Astrocyte of the spinal cord (primary cell): Measurements from ENCODE around the gene BMAL1.
A peak's percentile ranks its signal among the peaks of the same experiment; 100 is the strongest.

ENCODE experiments used
- DNase-seq: peaks from one replicate; pipeline ENCODE4 v3.0.0; 2011; ENCODE audit warnings: low read depth, low spot score
- H3K4me3 ChIP-seq: 2 replicates; pipeline ENCODE4 v1.5.1; 2011; ENCODE audit warnings: low read depth, mild to moderate bottlenecking, low read length, moderate library complexity
- CTCF ChIP-seq: IDR thresholded peaks from 2 replicates; pipeline ENCODE4 v1.5.1; 2012; ENCODE audit warnings: low read depth, mild to moderate bottlenecking, low read length, inconsistent platforms
- in situ Hi-C: cut with HindIII; loops from 2 replicates; pipeline ENCODE4 v1.10.0; 2017; ENCODE audit warnings: low sequenced_read_pairs

Gene BMAL1

GRCh38 chr11:13375798-13376197, 98.2 kb downstream of the BMAL1 start:
- no peak for DNase-seq
- H3K4me3 ChIP-seq: no peak overlapping the region
- no peak for TF ChIP-seq CTCF
- in situ Hi-C loops: no loop called here

GRCh38 chr11:13376402-13376801, 98.8 kb downstream of the BMAL1 start:
- no peak for DNase-seq
- in situ Hi-C loops: no loop called here
- no peak for TF ChIP-seq CTCF
- no peak overlapping the region for H3K4me3 ChIP-seq

GRCh38 chr11:13376838-13377237, 99.2 kb downstream of the BMAL1 start:
- no peak for DNase-seq
- in situ Hi-C loops: no loop called here
- no peak for TF ChIP-seq CTCF
- H3K4me3 ChIP-seq: no peak overlapping the region

GRCh38 chr11:13378316-13378715, 100.7 kb downstream of the BMAL1 start:
- no peak overlapping the region for H3K4me3 ChIP-seq
- in situ Hi-C loops: no loop called here
- no peak for TF ChIP-seq CTCF

DNA sequence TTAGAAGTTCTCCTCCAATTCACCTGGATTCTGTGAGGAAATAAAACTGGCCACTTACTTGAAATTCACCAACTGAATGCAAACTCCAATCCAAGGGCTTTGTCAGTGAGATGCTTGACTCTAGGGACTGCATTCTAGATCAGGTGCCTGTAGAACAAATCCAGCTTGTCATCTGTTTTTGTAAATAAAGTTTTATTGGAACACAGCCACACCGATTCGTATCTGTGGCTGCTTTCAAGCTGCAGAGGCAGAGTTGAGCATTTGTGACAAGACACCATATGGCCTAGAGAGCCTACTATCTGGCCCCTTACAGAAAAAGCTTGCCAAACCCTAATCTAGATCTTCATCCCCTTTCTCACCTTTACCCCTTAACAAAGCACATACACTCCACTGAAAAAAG, 103.1 kb downstream of the BMAL1 start:
- H3K4me3 ChIP-seq: no peak overlapping the region
- no peak for DNase-seq
- in situ Hi-C loops: no loop called here
- TF ChIP-seq CTCF: no peak

More at GRCh38 chr11:13378316-13378715, 100.7 kb downstream of the BMAL1 start:
- DNase-seq: no peak

GRCh38 chr11:13382751-13383150, 105.2 kb downstream of the BMAL1 start:
- no peak for TF ChIP-seq CTCF
- DNase-seq: no peak
- no peak overlapping the region for H3K4me3 ChIP-seq
- in situ Hi-C loops: no loop called here

GRCh38 chr11:13384908-13385640, 107.5 kb downstream of the BMAL1 start:
- H3K4me3 ChIP-seq: no peak overlapping the region
- peak; percentile 55 for DNase-seq
- peak; percentile 71 for TF ChIP-seq CTCF
- in situ Hi-C loops: no loop called here
